HCT116 (cell line): ENCODE measurements around the gene KBTBD8. TPM values are rescaled to one million over a fixed set of nuclear protein-coding genes. Genes with fewer than 3 reads are reported as not detected.

Source experiments
- ATAC-seq: fragments of 200-7000 bp; cut with Tn5 transposase; 2 replicates; pipeline ENCODE4 v1.9.1; 2020; ENCODE audit warnings: mild to moderate bottlenecking, moderate library complexity
- BruUV-seq: library from RNA; stranded (reverse); fragments of 400-500 nt; replicated peaks from 2 replicates; lab custom pipeline; 2021; lab: Mats Ljungman, UMichigan
- CTCF ChIA-PET: fragments of 300-600 bp; sonication (Branson Sonifier 250); formaldehyde crosslinking; loops from one replicate; lab custom pipeline; 2021; ENCODE audit warnings: antibody characterized with exemption; lab: Charles Lee
- POLR2A ChIA-PET: fragments of 300-600, 350-600 bp; sonication (Branson Sonifier 250); formaldehyde crosslinking; loops from one replicate; lab custom pipeline; 2021; ENCODE audit warnings: antibody characterized with exemption; lab: Charles Lee
- RAD21 ChIA-PET, 2 experiments: fragments of 300-600 bp; sonication (Branson Sonifier 250); formaldehyde crosslinking; loops; one replicate each; lab custom pipeline; 2023; ENCODE audit warnings: low total read pairs in 2 of 2; ENCODE audit not compliant: uncharacterized antibody in 2 of 2, unreplicated experiment in 2 of 2, low non-redundant PET in 1 of 2; lab: Charles Lee
- DNase-seq: peaks from one replicate; pipeline ENCODE4 v3.0.0-alpha.2; 2010; ENCODE audit warnings: low read depth, low spot score
- H2AFZ ChIP-seq: fragments of 200-600 bp; shearing (Covaris generic), sonication (generic); 2 replicates; pipeline ENCODE4 v1.6.1; 2017; ENCODE audit warnings: low read depth, mixed run types, mixed read lengths, antibody characterized with exemption, low read length; ENCODE audit not compliant: poor library complexity, severe bottlenecking
- H3K27ac ChIP-seq: 2 replicates; pipeline ENCODE4 v1.5.1; 2012; ENCODE audit warnings: low read depth, low read length
- H3K27me3 ChIP-seq: fragments of 200-600 bp; sonication (generic); 2 replicates; pipeline ENCODE4 v1.6.1; 2016; ENCODE audit warnings: mixed run types, low read length, mixed read lengths; ENCODE audit not compliant: insufficient read depth
- H3K36me3 ChIP-seq, 2 experiments: fragments of 200-500 bp in 1 of 2; fragments of 200-600 bp in 1 of 2; sonication (Bioruptor generic) in 1 of 2; sonication (generic) in 1 of 2; 2 replicates each; pipeline versions ENCODE4 v1.5.1 to v1.6.1; 2014 to 2016; ENCODE audit warnings: low read length in 2 of 2, inconsistent platforms in 1 of 2, mixed read lengths in 1 of 2, mixed run types in 1 of 2; ENCODE audit not compliant: insufficient read depth in 2 of 2, control insufficient read depth in 1 of 2
- H3K4me1 ChIP-seq, 2 experiments: fragments of 200-600 bp in 1 of 2; sonication (generic) in 1 of 2; 2 replicates each; pipeline versions ENCODE4 v1.5.1 to v1.6.1; 2012 to 2017; ENCODE audit warnings: low read length in 2 of 2, inconsistent platforms in 1 of 2, mild to moderate bottlenecking in 1 of 2, mixed read lengths in 1 of 2, mixed run types in 1 of 2, moderate library complexity in 1 of 2; ENCODE audit not compliant: insufficient read depth in 2 of 2, control insufficient read depth in 1 of 2
- H3K4me2 ChIP-seq: fragments of 200-600 bp; sonication (generic); 2 replicates; pipeline ENCODE4 v1.6.1; 2017; ENCODE audit warnings: mixed run types, low read length, mixed read lengths
- H3K4me3 ChIP-seq, 2 experiments: fragments of 200-600 bp in 1 of 2; sonication (generic) in 1 of 2; replicated peaks in 1 of 2; 2 replicates each; pipeline ENCODE4 v1.5.1; 2011 to 2016; ENCODE audit warnings: low read length in 2 of 2, control low read depth in 1 of 2, low read depth in 1 of 2, mild to moderate bottlenecking in 1 of 2, mixed read lengths in 1 of 2, mixed run types in 1 of 2
- H3K79me2 ChIP-seq: fragments of 200-600 bp; sonication (generic); 2 replicates; pipeline ENCODE4 v1.6.1; 2017; ENCODE audit warnings: mild to moderate bottlenecking, mixed run types, low read length, moderate library complexity, mixed read lengths; ENCODE audit not compliant: insufficient read depth
- H3K9ac ChIP-seq: fragments of 200-600 bp; sonication (generic); 2 replicates; pipeline ENCODE4 v1.6.1; 2016; ENCODE audit warnings: low read length, mixed read lengths
- H3K9me2 ChIP-seq: fragments of 200-600 bp; sonication (generic), shearing (Covaris generic); 2 replicates; pipeline ENCODE4 v1.6.1; 2017; ENCODE audit warnings: mixed run types, mild to moderate bottlenecking, moderate library complexity; ENCODE audit not compliant: insufficient read depth
- H3K9me3 ChIP-seq, 2 experiments: fragments of 200-500 bp in 1 of 2; fragments of 200-600 bp in 1 of 2; sonication (Bioruptor generic) in 1 of 2; sonication (generic) in 1 of 2; 2 replicates each; pipeline ENCODE4 v1.6.1; 2014 to 2017; ENCODE audit warnings: low read length in 2 of 2, mixed read lengths in 2 of 2, inconsistent platforms in 1 of 2, low read depth in 1 of 2, mild to moderate bottlenecking in 1 of 2, mixed run types in 1 of 2, moderate library complexity in 1 of 2; ENCODE audit not compliant: control insufficient read depth in 1 of 2, insufficient read depth in 1 of 2
- H4K20me1 ChIP-seq: fragments of 200-600 bp; sonication (generic), shearing (Covaris generic); 2 replicates; pipeline ENCODE4 v1.6.1; 2017; ENCODE audit warnings: mixed run types, mild to moderate bottlenecking, moderate library complexity; ENCODE audit not compliant: insufficient read depth
- CBX3 ChIP-seq: IDR thresholded peaks from 2 replicates; pipeline ENCODE4 v1.6.1; 2012; ENCODE audit warnings: low read depth
- CEBPB ChIP-seq: IDR thresholded peaks from 2 replicates; pipeline ENCODE4 v1.6.1; 2012; ENCODE audit warnings: low read depth
- EGR1 ChIP-seq: IDR thresholded peaks from 2 replicates; pipeline ENCODE4 v1.6.1; 2012; ENCODE audit warnings: low read depth
- EZH2phosphoT487 ChIP-seq: fragments of 200-600 bp; IDR thresholded peaks from 2 replicates; pipeline ENCODE4 v1.6.1; 2018; ENCODE audit warnings: antibody characterized with exemption, borderline replicate concordance
- FOSL1 ChIP-seq: IDR thresholded peaks from 2 replicates; pipeline ENCODE4 v1.6.1; 2012; ENCODE audit warnings: low read depth
- JUND ChIP-seq: IDR thresholded peaks from 2 replicates; pipeline ENCODE4 v1.6.1; 2012
- POLR2A ChIP-seq: IDR thresholded peaks from 2 replicates; pipeline ENCODE4 v1.7.0; 2011; ENCODE audit warnings: borderline replicate concordance; ENCODE audit not compliant: insufficient read depth, insufficient read length; ENCODE audit errors: extremely low read depth
- POLR2AphosphoS5 ChIP-seq: IDR thresholded peaks from 2 replicates; pipeline ENCODE4 v1.6.1; 2011; ENCODE audit warnings: mild to moderate bottlenecking, low read depth, low read length, moderate library complexity
- SP1 ChIP-seq: IDR thresholded peaks from 2 replicates; pipeline ENCODE4 v1.6.1; 2012; ENCODE audit warnings: low read depth
- TCF7L2 ChIP-seq: IDR thresholded peaks from 2 replicates; pipeline ENCODE4 v1.7.0; 2011; ENCODE audit warnings: borderline replicate concordance, inconsistent platforms; ENCODE audit not compliant: insufficient read depth, insufficient read length; ENCODE audit errors: extremely low read depth
- ZFX ChIP-seq: fragments of 450-650 bp; IDR thresholded peaks from 2 replicates; pipeline ENCODE4 v1.6.1; 2017
- intact Hi-C: fragments of 100-400 bp; cut with micrococcal nuclease; formaldehyde crosslinking; loops from 2 replicates; pipeline ENCODE4 v1.10.0; 2022
- total RNA-seq: library from RNA; stranded (reverse); gene quantifications from one replicate; pipeline ENCODE4 v1.2.1, GENCODE V29; 2021; ENCODE audit not compliant: unreplicated experiment
- TF ChIP-seq, protein P1 (sequence below): IDR thresholded peaks from 2 replicates; pipeline ENCODE4 v1.6.1; 2012
- TF ChIP-seq, protein P2 (sequence below): IDR thresholded peaks from 2 replicates; pipeline ENCODE4 v1.6.1; 2011; ENCODE audit warnings: mild to moderate bottlenecking, low read length, moderate library complexity; ENCODE audit not compliant: insufficient replicate concordance; ENCODE audit errors: extremely low read depth
- TF ChIP-seq, protein P3 (sequence below): IDR thresholded peaks from 2 replicates; pipeline ENCODE4 v1.6.1; 2012
- TF ChIP-seq, protein P4 (sequence below): IDR thresholded peaks from 2 replicates; pipeline ENCODE4 v1.6.1; 2012; ENCODE audit warnings: low read depth

KBTBD8 gene
- total RNA-seq, 1 experiment from 2014 or later: 1.4 TPM

DNA sequence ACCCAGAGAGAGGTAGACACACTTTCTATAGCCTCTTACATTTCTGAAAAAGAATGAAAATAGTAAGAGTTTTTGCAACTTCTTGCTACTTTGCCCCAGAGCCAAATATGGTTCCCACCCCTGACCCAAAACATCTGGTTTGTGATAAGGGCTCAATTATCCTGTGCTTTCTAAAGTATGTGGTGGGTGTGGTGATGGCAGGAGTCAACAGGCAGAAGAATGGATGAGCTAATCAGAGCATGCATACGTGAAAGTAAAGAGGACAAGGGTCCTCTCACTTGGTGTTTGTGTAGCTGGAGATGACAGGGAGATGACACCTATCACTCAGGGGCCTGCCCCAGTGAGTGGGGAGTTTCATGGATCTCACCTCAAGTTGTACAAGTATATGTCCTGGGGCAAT is 19.1 kb downstream of the KBTBD8 start:
- no peak overlapping the region for H2AFZ ChIP-seq
- no peak for TF ChIP-seq CEBPB
- TF ChIP-seq, protein P1, sequence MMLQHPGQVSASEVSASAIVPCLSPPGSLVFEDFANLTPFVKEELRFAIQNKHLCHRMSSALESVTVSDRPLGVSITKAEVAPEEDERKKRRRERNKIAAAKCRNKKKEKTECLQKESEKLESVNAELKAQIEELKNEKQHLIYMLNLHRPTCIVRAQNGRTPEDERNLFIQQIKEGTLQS: no peak
- no peak for TF ChIP-seq JUND
- no peak for TF ChIP-seq FOSL1
- TF ChIP-seq, protein P2, sequence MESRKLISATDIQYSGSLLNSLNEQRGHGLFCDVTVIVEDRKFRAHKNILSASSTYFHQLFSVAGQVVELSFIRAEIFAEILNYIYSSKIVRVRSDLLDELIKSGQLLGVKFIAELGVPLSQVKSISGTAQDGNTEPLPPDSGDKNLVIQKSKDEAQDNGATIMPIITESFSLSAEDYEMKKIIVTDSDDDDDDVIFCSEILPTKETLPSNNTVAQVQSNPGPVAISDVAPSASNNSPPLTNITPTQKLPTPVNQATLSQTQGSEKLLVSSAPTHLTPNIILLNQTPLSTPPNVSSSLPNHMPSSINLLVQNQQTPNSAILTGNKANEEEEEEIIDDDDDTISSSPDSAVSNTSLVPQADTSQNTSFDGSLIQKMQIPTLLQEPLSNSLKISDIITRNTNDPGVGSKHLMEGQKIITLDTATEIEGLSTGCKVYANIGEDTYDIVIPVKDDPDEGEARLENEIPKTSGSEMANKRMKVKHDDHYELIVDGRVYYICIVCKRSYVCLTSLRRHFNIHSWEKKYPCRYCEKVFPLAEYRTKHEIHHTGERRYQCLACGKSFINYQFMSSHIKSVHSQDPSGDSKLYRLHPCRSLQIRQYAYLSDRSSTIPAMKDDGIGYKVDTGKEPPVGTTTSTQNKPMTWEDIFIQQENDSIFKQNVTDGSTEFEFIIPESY: no peak
- TF ChIP-seq, protein P3, sequence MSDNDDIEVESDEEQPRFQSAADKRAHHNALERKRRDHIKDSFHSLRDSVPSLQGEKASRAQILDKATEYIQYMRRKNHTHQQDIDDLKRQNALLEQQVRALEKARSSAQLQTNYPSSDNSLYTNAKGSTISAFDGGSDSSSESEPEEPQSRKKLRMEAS: no peak
- no peak for TF ChIP-seq POLR2AphosphoS5
- TF ChIP-seq TCF7L2: no peak
- no peak for TF ChIP-seq EGR1
- no peak for TF ChIP-seq CBX3
- TF ChIP-seq ZFX: no peak
- TF ChIP-seq POLR2A: no peak
- TF ChIP-seq SP1: no peak
- TF ChIP-seq, protein P4, sequence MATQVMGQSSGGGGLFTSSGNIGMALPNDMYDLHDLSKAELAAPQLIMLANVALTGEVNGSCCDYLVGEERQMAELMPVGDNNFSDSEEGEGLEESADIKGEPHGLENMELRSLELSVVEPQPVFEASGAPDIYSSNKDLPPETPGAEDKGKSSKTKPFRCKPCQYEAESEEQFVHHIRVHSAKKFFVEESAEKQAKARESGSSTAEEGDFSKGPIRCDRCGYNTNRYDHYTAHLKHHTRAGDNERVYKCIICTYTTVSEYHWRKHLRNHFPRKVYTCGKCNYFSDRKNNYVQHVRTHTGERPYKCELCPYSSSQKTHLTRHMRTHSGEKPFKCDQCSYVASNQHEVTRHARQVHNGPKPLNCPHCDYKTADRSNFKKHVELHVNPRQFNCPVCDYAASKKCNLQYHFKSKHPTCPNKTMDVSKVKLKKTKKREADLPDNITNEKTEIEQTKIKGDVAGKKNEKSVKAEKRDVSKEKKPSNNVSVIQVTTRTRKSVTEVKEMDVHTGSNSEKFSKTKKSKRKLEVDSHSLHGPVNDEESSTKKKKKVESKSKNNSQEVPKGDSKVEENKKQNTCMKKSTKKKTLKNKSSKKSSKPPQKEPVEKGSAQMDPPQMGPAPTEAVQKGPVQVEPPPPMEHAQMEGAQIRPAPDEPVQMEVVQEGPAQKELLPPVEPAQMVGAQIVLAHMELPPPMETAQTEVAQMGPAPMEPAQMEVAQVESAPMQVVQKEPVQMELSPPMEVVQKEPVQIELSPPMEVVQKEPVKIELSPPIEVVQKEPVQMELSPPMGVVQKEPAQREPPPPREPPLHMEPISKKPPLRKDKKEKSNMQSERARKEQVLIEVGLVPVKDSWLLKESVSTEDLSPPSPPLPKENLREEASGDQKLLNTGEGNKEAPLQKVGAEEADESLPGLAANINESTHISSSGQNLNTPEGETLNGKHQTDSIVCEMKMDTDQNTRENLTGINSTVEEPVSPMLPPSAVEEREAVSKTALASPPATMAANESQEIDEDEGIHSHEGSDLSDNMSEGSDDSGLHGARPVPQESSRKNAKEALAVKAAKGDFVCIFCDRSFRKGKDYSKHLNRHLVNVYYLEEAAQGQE: no peak
- no peak for TF ChIP-seq EZH2phosphoT487
- ChIA-PET CTCF (no interaction called here), POLR2A (no interaction called here), RAD21 (no interaction called here)
- H4K20me1 ChIP-seq: no peaks in the 10 kb centered on the region
- no peak overlapping the region for H3K4me3 ChIP-seq
- ATAC-seq: no peak
- no peaks in the 10 kb centered on the region for H3K9me3 ChIP-seq
- H3K9me2 ChIP-seq: no peaks in the 10 kb centered on the region
- H3K79me2 ChIP-seq: no peaks in the 10 kb centered on the region
- H3K27me3 ChIP-seq: peaks cover 8% of the 10 kb centered on the region; the same call in 1 of the 2 replicates
- H3K4me2 ChIP-seq: no peak overlapping the region
- no peaks in the 10 kb centered on the region for H3K36me3 ChIP-seq
- no peaks in the 10 kb centered on the region; a peak in 1 of 4 replicates for H3K4me1 ChIP-seq
- no peak overlapping the region for H3K27ac ChIP-seq
- no peak for DNase-seq
- no TSS peak for BruUV-seq
- no peak overlapping the region for H3K9ac ChIP-seq
- intact Hi-C loops: no loop called here
